ENCODE measurements around the gene GCN1. TPM values are rescaled to one million over a fixed set of nuclear protein-coding genes. Genes with fewer than 3 reads are reported as not detected.

GCN1 gene
- total and polyA plus RNA-seq, 2 of the 8 experiments (the other 6 are each of a cell fraction or from before 2014, with no cell fraction given): 61.4 to 133 TPM

DNA sequence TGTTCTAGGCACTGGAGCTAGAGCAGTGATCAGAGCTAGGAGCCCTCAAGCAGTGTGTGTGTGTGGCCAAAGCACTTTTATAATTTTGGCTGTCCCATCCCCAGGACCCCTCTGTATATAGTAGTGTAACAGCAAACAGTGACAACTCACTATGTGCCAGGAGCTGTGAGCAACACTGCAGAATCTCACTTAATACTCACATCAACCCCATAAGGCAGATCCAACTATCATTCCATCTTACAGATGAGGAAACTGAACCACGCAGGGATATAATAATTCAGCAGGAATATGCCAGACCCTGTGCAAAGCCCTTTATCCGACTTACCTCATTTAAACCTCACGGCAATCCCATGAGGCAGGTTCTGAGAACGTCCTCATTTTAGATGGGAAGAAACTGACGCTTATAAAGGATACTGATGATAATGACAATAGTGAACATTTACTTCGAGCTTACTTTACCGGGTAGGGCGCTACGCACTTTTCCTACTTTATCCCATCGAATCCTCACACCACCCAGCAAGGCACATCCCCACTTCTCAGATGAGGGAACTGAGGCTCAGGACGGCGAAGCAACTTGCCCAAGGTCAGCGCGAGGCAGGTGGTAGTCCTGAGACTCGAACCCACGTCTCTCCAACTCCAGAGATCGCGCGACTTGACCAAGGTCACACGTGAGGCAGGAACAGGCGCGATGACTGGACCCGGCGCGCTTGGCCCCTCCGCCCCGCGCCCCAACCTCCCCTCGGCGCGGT, 78.6 kb downstream of the GCN1 start:
- no peak overlapping the region; the same call in none of the 2 replicates for H2BK15ac ChIP-seq (ENCODE audit: low read length)
- peak overlapping the region; percentile 94; the same call in 1 of the 2 replicates for H2BK12ac ChIP-seq (ENCODE audit: low read depth, low read length)
- no peak overlapping the region; the same call in 1 of the 2 replicates for H2AK5ac ChIP-seq (ENCODE audit: low read depth, low read length)
- no peaks in the 10 kb centered on the region for H3K9me3 ChIP-seq (ENCODE audit: insufficient read depth in 2 of 2, low read depth in 1 of 2, low read length in 1 of 2)
- peak overlapping the region; percentile 75 to 85 for H3K4me2 ChIP-seq (ENCODE audit: insufficient read depth in 1 of 2, low read depth in 2 of 2, low read length in 2 of 2)
- no peak overlapping the region for H2AFZ ChIP-seq (ENCODE audit: low read length)
- FAIRE-seq: no peak
- 62% methylated on average over 12 of the region's 31 CpGs; no CpG with 5 or more reads in 1 of the 2 experiments for WGBS, 2 experiments (ENCODE audit: extremely low coverage in 1 of 2, insufficient coverage in 1 of 2, insufficient read length in 1 of 2, insufficient replicate concordance in 2 of 2, low coverage in 1 of 2, low lambda C conversion rate in 2 of 2, missing lambda C conversion rate in 1 of 2)
- H3K14ac ChIP-seq (ENCODE audit: insufficient read length): no peak overlapping the region
- peak overlapping the region; percentile 83 for H4K91ac ChIP-seq (replicated peaks; ENCODE audit: insufficient read length, low read length)
- no peak overlapping the region for H3K23ac ChIP-seq (ENCODE audit: insufficient read length)
- peak overlapping the region; percentile 76 for H2BK5ac ChIP-seq (ENCODE audit: low read depth, low read length)
- H3K18ac ChIP-seq (ENCODE audit: extremely low read depth, low read length): peak overlapping the region; percentile 26
- POLR2A ChIA-PET (ENCODE audit: partially characterized antibody): interaction anchor here (0.6 to 16.6 kb wide), 11 partner anchors 9 to 1965 kb away, joined by 3 to 266 read pairs (median 10); partner anchors contain the start of genes GCN1, RNU4-1, RNU4-2 and RPLP0
- H3K79me1 ChIP-seq (ENCODE audit: low read depth, low read length): peaks cover 21% of the 10 kb centered on the region
- H4K20me1 ChIP-seq (replicated peaks in 1 of 2; ENCODE audit: control insufficient read depth in 1 of 2, insufficient read depth in 2 of 2, low read length in 2 of 2): peaks cover 6% of the 10 kb centered on the region in 2 experiments
- H3K27ac ChIP-seq (ENCODE audit: low read depth, low read length): no peak overlapping the region
- no peak overlapping the region for H3K56ac ChIP-seq (replicated peaks; ENCODE audit: insufficient read length, low read depth, low read length)
- DNase-seq (ENCODE audit: low read depth in 1 of 2, low spot score in 2 of 2): peak in 1 of 2 experiments; percentile 65
- no peaks in the 10 kb centered on the region for H3K27me3 ChIP-seq (replicated peaks in 1 of 4; ENCODE audit: control insufficient read depth in 3 of 4, extremely low read depth in 1 of 4, insufficient read depth in 3 of 4, low read length in 3 of 4)
- H2BK20ac ChIP-seq (ENCODE audit: low read length): no peak overlapping the region
- peak overlapping the region; percentile 63 to 79 (median 73) for H3K4me3 ChIP-seq (ENCODE audit: extremely low read depth in 1 of 4, insufficient read depth in 2 of 4, low read depth in 3 of 4, low read length in 4 of 4)
- H4K5ac ChIP-seq (ENCODE audit: insufficient read length, low read depth, low read length): peak overlapping the region; percentile 45
- peaks cover 9% of the 10 kb centered on the region for H3K23me2 ChIP-seq (ENCODE audit: low read depth, low read length)
- peak overlapping the region; percentile 87 for H4K8ac ChIP-seq (ENCODE audit: extremely low read depth, insufficient read depth, low read length)
- peak overlapping the region; percentile 56 to 73 (median 68) for H3K9ac ChIP-seq (replicated peaks in 1 of 4; ENCODE audit: extremely low read depth in 1 of 4, low read depth in 3 of 4, low read length in 3 of 4)
- peaks cover 0 to 4% (median 2%) of the 10 kb centered on the region in 4 experiments; a peak in 2 of 8 replicates for H3K36me3 ChIP-seq (ENCODE audit: control insufficient read depth in 2 of 4, insufficient read depth in 4 of 4, low read length in 3 of 4)
- TF ChIP-seq HDAC2 (IDR thresholded peaks at IDR 0.05; ENCODE audit: borderline replicate concordance in 1 of 2, low read depth in 2 of 2, low read length in 2 of 2) (peak in 1 of 2 experiments; percentile 69; a peak in 1 of 4 replicates), NRF1 (IDR thresholded peaks at IDR 0.05; ENCODE audit: low read depth, low read length) (no peak), SIX5 (IDR thresholded peaks at IDR 0.05; ENCODE audit: low read depth, low read length) (no peak), ZNF274 (IDR thresholded peaks at IDR 0.05; ENCODE audit: borderline replicate concordance, extremely low read depth, low read length) (no peak), CHD2 (IDR thresholded peaks at IDR 0.05; ENCODE audit: low read length) (peak; percentile 87), KDM1A (IDR thresholded peaks at IDR 0.05; ENCODE audit: borderline replicate concordance, low read length) (peak; percentile 93; the same call in 1 of the 2 replicates), SRF (IDR thresholded peaks at IDR 0.05; ENCODE audit: low read depth, low read length) (no peak), POLR2AphosphoS5 (IDR thresholded peaks at IDR 0.05; ENCODE audit: low read depth, low read length) (peak; percentile 32; the same call in 1 of the 2 replicates), BRCA1 (IDR thresholded peaks at IDR 0.05; ENCODE audit: low read depth, low read length) (peak; percentile 55)
- TF ChIP-seq, protein P1, sequence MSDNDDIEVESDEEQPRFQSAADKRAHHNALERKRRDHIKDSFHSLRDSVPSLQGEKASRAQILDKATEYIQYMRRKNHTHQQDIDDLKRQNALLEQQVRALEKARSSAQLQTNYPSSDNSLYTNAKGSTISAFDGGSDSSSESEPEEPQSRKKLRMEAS (IDR thresholded peaks at IDR 0.05): peak; percentile 25
- peak overlapping the region; percentile 90 for H3K4ac ChIP-seq (replicated peaks; ENCODE audit: insufficient read length, low read depth, low read length)
- CTCF ChIA-PET (ENCODE audit: partially characterized antibody): interaction anchor here (1.1 to 3.6 kb wide), 4 partner anchors 9 to 29 kb away, joined by 3 to 12 read pairs (median 4); no protein-coding TSS in a partner anchor
- peaks cover 7 to 19% (median 11%) of the 10 kb centered on the region in 4 experiments for H3K4me1 ChIP-seq (replicated peaks in 1 of 4; ENCODE audit: control insufficient read depth in 3 of 4, insufficient read depth in 4 of 4, low read length in 3 of 4)
- H3K79me2 ChIP-seq (ENCODE audit: control insufficient read depth in 1 of 2, insufficient read depth in 2 of 2, low read length in 2 of 2): peaks cover 0 to 52% of the 10 kb centered on the region in 2 experiments; a peak in 3 of 4 replicates
- H2BK120ac ChIP-seq (replicated peaks; ENCODE audit: low read depth, low read length): no peak overlapping the region

Measured in H1 (cell line).